GM13977 (cell line): ENCODE data around the gene ZNF648.
"Not testable (repeated sequence)": the region's sequence is repeated elsewhere in the genome, so short reads cannot be mapped to it uniquely, and the experiment has no call there.

Source experiments
- DNase-seq: peaks from one replicate; pipeline ENCODE4 v3.0.0; 2012; ENCODE audit warnings: low spot score
- in situ Hi-C: fragments of 300-500 bp; cut with MboI; formaldehyde crosslinking; loops from one replicate; pipeline ENCODE4 v1.12.0; 2022; ENCODE audit warnings: low sequenced_read_pairs, low pct_unique_long_range_greater_than_20kb, mixed read lengths, inconsistent platforms; ENCODE audit not compliant: unreplicated experiment
- TF ChIP-seq, protein P1 (sequence below): IDR thresholded peaks from 2 replicates; pipeline ENCODE4 v1.5.1; 2012; ENCODE audit warnings: mild to moderate bottlenecking, control low read depth; ENCODE audit not compliant: insufficient read depth; ENCODE audit errors: extremely low read depth, missing control alignments

Gene ZNF648

DNA sequence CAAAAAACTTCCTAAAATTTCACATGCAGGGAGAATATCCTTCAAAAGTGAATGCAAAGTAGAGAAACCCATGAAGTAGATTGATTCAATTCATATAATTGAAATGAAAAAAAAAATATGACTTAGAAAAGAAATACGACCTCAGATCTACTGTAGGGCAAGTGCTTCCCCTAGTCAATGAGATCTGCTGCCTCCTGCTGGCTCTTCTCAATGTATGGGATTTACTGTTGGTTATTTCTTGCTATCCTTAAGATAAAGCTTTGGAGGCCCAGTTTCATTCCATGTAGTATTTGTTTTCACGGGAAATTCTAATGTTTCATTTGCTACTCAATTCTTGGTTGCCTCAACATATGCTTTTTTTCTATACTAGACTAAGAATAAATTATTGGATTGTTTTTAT is 46.2 kb downstream of the ZNF648 start:
- DNase-seq = peak; percentile 27
- TF ChIP-seq, protein P1, sequence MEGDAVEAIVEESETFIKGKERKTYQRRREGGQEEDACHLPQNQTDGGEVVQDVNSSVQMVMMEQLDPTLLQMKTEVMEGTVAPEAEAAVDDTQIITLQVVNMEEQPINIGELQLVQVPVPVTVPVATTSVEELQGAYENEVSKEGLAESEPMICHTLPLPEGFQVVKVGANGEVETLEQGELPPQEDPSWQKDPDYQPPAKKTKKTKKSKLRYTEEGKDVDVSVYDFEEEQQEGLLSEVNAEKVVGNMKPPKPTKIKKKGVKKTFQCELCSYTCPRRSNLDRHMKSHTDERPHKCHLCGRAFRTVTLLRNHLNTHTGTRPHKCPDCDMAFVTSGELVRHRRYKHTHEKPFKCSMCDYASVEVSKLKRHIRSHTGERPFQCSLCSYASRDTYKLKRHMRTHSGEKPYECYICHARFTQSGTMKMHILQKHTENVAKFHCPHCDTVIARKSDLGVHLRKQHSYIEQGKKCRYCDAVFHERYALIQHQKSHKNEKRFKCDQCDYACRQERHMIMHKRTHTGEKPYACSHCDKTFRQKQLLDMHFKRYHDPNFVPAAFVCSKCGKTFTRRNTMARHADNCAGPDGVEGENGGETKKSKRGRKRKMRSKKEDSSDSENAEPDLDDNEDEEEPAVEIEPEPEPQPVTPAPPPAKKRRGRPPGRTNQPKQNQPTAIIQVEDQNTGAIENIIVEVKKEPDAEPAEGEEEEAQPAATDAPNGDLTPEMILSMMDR = peak; percentile 25
- in situ Hi-C loops = no loop called here

DNA sequence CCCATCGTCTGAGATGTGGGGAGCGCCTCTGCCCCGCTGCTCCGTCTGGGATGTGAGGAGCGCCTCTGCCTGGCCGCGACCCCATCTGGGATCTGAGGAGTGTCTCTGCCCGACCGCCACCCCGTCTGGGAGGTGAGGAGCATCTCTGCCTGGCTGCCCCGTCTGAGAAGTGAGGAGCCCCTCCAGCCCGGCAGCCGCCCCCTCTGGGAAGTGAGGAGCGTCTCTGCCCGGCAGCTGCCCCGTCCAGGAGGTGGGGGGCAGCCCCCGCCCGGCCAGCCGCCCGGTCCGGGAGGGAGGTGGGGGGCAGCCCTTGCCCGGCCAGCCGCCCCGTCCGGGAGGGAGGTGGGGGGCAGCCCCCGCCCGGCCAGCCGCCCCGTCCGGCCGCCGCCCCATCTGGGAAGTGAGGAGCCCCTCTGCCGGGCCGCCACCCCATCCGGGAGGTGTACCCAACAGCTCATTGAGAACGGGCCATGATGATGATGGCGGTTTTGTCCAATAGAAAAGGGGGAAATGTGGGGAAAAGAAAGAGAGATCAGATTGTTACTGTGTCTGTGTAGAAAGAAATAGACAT is 50.6 kb downstream of the ZNF648 start:
- in situ Hi-C loops, DNase-seq: not testable (repeated sequence)

DNA sequence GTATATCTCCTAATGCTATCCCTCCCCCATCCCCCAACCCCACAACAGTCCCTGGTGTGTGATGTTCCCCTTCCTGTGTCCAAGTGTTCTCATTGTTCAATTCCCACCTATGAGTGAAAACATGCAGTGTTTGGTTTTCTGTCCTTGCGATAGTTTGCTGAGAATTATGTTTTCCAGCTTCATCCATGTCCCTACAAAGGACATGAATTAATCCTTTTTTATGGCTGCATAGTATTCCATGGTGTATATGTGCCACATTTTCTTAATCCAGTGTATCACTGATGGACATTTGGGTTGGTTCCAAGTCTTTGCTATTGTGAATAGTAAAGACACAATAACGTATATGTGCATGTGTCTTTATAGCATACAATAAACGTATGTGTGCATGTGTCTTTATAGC is 56.1 kb downstream of the ZNF648 start:
- in situ Hi-C loops, DNase-seq: not testable (repeated sequence)

DNA sequence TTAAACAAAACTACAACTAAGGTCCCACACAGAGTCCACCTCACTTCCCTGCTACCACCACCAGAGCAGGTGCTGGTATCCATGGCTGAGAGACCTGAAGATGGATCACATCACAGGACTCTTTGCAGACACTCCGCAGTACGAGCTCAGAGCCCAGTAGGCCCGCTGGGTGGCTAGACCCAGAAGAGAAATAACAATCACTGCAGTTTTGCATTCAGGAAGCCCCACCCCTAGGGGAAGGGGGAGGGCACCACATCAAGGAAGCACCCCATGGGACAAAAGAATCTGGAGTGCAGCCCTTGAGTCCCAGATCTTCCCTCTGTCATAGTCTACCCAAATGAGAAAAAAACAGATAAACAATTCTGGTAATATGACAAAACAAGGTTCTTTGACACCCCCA is 56.9 kb downstream of the ZNF648 start:
- TF ChIP-seq, protein P1 = no peak
- DNase-seq = no peak

More for the DNA sequence above, 56.9 kb downstream of the ZNF648 start:
- in situ Hi-C loops = no loop called here
